SK-N-SH treated with all-trans-retinoic acid at 6 μM for 48 hours (cell line): ENCODE measurements around the gene PDE6B.

Source experiments
- ATAC-seq: fragments of 200-7000 bp; cut with Tn5 transposase; 3 replicates; pipeline ENCODE4 v1.9.1; 2020; ENCODE audit warnings: mild to moderate bottlenecking, moderate library complexity
- ARNTL ChIP-seq: fragments of 450-650 bp; formaldehyde crosslinking; IDR thresholded peaks from 2 replicates; pipeline ENCODE4 v1.5.0; 2020; ENCODE audit warnings: low read depth, mild to moderate bottlenecking, moderate library complexity, borderline replicate concordance
- CSDC2 ChIP-seq: fragments of 250-450 bp; sonication (Bioruptor Pico); IDR thresholded peaks from 2 replicates; pipeline ENCODE4 v1.5.0; 2020; ENCODE audit warnings: mild to moderate bottlenecking, moderate library complexity
- ESRRG ChIP-seq: fragments of 250-450 bp; sonication (Bioruptor Pico); IDR thresholded peaks from 2 replicates; pipeline ENCODE4 v1.6.1; 2021; ENCODE audit warnings: mild to moderate bottlenecking
- GLIS3 ChIP-seq: fragments of 250-450 bp; sonication (Bioruptor Pico); IDR thresholded peaks from 2 replicates; pipeline ENCODE4 v1.5.0; 2020; ENCODE audit warnings: mild to moderate bottlenecking, moderate library complexity
- ISL1 ChIP-seq: fragments of 250-450 bp; sonication (Bioruptor Pico); IDR thresholded peaks from 2 replicates; pipeline ENCODE4 v2.1.2; 2022; ENCODE audit warnings: mild to moderate bottlenecking, moderate library complexity
- OSR1 ChIP-seq: fragments of 250-450 bp; sonication (Bioruptor Pico); IDR thresholded peaks from 2 replicates; pipeline ENCODE4 v1.8.0; 2022; ENCODE audit warnings: moderate library complexity, mild to moderate bottlenecking, inconsistent platforms
- POU6F1 ChIP-seq: fragments of 250-450 bp; sonication (Bioruptor Pico); IDR thresholded peaks from 2 replicates; pipeline ENCODE4 v1.8.0; 2021; ENCODE audit warnings: low read depth, mild to moderate bottlenecking, moderate library complexity, borderline replicate concordance
- PPARA ChIP-seq: fragments of 250-450 bp; sonication (Bioruptor Pico); IDR thresholded peaks from 2 replicates; pipeline ENCODE4 v1.5.0; 2020; ENCODE audit warnings: mild to moderate bottlenecking, borderline replicate concordance
- RARB ChIP-seq: fragments of 250-450 bp; sonication (Bioruptor Pico); IDR thresholded peaks from 2 replicates; pipeline ENCODE4 v1.8.0; 2021; ENCODE audit warnings: mild to moderate bottlenecking, moderate library complexity
- SNAI2 ChIP-seq: fragments of 250-450 bp; sonication (Bioruptor Pico); IDR thresholded peaks from 2 replicates; pipeline ENCODE4 v1.5.0; 2020; ENCODE audit warnings: mild to moderate bottlenecking, moderate library complexity
- TCF4 ChIP-seq: fragments of 250-450 bp; sonication (Bioruptor Pico); IDR thresholded peaks from 2 replicates; pipeline ENCODE4 v1.8.0; 2021; ENCODE audit warnings: mild to moderate bottlenecking, moderate library complexity, borderline replicate concordance
- TOX ChIP-seq: fragments of 250-450 bp; sonication (Bioruptor Pico); IDR thresholded peaks from 2 replicates; pipeline ENCODE4 v1.8.0; 2021; ENCODE audit warnings: mild to moderate bottlenecking, moderate library complexity, borderline replicate concordance
- ZC3H10 ChIP-seq: fragments of 250-450 bp; sonication (Bioruptor Pico); IDR thresholded peaks from 2 replicates; pipeline ENCODE4 v1.5.1; 2021; ENCODE audit warnings: mild to moderate bottlenecking, moderate library complexity
- ZFP30 ChIP-seq: fragments of 450-650 bp; formaldehyde crosslinking; IDR thresholded peaks from 2 replicates; pipeline ENCODE4 v1.5.0; 2022; ENCODE audit warnings: mild to moderate bottlenecking, moderate library complexity
- ZNF565 ChIP-seq: fragments of 450-650 bp; formaldehyde crosslinking; conservative IDR thresholded peaks from 2 replicates; pipeline ENCODE4 v1.5.0; 2020; ENCODE audit warnings: low read depth, mild to moderate bottlenecking, moderate library complexity
- ZNF70 ChIP-seq: fragments of 450-650 bp; formaldehyde crosslinking; IDR thresholded peaks from 2 replicates; pipeline ENCODE4 v1.5.0; 2020; ENCODE audit warnings: mild to moderate bottlenecking, moderate library complexity
- ZNF8 ChIP-seq: fragments of 450-650 bp; formaldehyde crosslinking; IDR thresholded peaks from 2 replicates; pipeline ENCODE4 v1.5.0; 2020; ENCODE audit warnings: mild to moderate bottlenecking, moderate library complexity
- TF ChIP-seq, protein P1 (sequence below): fragments of 250-450 bp; sonication (Bioruptor Pico); IDR thresholded peaks from 2 replicates; pipeline ENCODE4 v1.5.0; 2020; ENCODE audit warnings: mild to moderate bottlenecking, moderate library complexity
- TF ChIP-seq, protein P2 (sequence below): fragments of 250-450 bp; sonication (Bioruptor Pico); IDR thresholded peaks from 2 replicates; pipeline ENCODE4 v1.8.0; 2020; ENCODE audit warnings: mild to moderate bottlenecking, moderate library complexity, borderline replicate concordance
- TF ChIP-seq, protein P3 (sequence below): fragments of 250-450 bp; sonication (Bioruptor Pico); IDR thresholded peaks from 2 replicates; pipeline ENCODE4 v1.5.1; 2021; ENCODE audit warnings: mild to moderate bottlenecking, moderate library complexity

Gene PDE6B

GRCh38 chr4:612052-612748 lies 13.2 kb upstream of the PDE6B start:
- no peak for ATAC-seq
- TF ChIP-seq POU6F1 (CRISPR knock-in tag): no peak
- TF ChIP-seq ARNTL (CRISPR knock-in tag): no peak
- no peak for TF ChIP-seq TOX (CRISPR knock-in tag)
- TF ChIP-seq ISL1 (CRISPR knock-in tag): no peak
- TF ChIP-seq ZFP30 (CRISPR knock-in tag): no peak

DNA sequence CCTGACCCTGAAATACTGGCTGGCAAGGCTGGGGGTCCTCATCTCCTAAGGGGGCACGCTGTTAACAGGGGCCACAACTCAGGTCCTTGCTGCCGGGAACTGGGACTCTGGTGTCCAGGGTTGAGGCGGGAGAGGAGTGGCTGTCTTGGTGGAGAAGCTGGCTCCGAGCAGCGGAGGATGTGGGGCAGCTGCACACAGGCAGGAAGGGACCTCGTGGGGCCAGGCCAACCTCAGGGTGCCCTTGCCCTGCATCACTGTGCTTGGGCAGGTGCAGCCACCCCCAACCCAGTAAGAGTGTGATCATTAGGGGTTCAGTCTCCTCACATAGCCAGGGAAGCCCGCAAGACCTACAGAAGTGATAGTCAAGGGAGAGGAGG lies 12.6 kb upstream of the PDE6B start:
- no peak for TF ChIP-seq PPARA (CRISPR knock-in tag)
- ATAC-seq: no peak

DNA sequence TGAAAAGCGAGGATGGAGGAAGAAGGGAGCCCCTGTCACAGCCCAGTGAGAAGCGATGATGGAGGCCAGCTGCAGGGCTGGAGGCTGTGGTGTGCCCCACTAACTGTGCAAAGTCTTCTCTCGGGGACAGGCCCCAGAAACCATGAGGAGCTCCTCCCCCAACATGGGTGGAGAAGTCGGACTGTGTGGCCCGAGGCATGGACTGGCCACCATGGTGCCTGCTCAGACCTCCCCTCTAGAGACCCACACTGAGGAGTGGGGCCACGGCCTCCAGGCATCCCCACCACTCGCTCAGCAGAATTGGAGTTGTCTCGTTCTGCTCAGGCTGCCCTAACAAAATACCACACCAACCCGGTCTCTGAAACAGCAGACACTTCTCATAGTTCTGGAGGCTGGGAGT lies 12.2 kb upstream of the PDE6B start:
- TF ChIP-seq ZNF565 (CRISPR knock-in tag): no peak
- no peak for ATAC-seq

GRCh38 chr4:616091-616490 lies 9.3 kb upstream of the PDE6B start:
- TF ChIP-seq ZFP30 (CRISPR knock-in tag): no peak
- TF ChIP-seq PPARA (CRISPR knock-in tag): no peak
- ATAC-seq: no peak

- no peak for TF ChIP-seq SNAI2 (CRISPR knock-in tag)
- no peak for TF ChIP-seq ZNF8 (CRISPR knock-in tag)
- TF ChIP-seq ZNF70 (CRISPR knock-in tag): no peak
- no peak for TF ChIP-seq GLIS3
- no peak for TF ChIP-seq ZNF565 (CRISPR knock-in tag)
- no peak for ATAC-seq
These were observed 8.3 kb upstream of the PDE6B start for GRCh38 chr4:616911-617643.

DNA sequence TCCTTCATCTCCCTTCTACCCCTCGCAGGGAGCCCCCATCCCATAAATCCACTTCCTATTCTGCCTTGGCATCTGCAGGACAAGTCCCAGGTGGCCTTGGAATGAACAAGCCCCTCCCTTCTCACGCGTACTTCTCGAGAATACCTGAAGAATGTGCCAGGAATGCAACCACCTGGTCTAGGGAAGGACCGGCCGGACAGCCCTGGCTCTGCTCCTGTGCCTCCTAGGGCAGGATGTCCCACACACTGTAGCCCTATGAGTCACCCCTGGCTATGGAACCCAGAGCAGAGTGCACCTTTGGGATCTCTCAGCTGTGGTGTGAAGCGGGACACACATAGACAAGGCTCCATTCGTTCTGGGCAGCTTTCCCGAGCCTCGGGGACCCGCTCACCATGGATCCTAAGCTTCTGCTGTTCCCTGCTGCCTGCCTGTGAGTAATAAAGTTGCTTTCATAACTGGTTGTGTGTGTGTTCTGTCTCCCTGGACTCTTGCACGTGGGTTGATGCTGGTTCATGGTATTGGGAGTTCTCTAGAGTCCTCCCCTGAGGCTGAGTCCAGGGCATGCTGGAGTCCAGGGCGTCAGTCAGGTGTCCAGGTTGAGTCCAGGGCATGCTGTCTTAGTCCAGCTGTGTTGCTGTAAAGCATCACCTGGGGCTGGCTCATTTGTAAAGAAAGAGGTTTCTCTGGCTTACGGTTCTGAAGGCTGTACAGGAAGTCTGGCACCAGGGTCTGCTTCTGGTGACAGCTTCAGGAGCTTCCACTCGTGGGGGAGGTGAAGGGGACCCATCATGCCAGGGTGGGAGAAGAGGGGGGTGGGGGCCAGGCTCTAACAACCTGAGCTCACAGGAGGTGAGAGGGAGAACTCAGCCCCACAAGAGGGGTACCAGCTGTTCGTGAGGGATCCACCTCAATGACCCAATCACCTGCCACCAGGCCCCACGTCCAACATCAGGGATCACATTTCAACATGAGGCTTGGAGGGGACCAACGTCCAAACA lies 7.4 kb upstream of the PDE6B start:
- ATAC-seq: no peak
- no peak for TF ChIP-seq GLIS3
- TF ChIP-seq ARNTL (CRISPR knock-in tag): no peak
- no peak for TF ChIP-seq ESRRG (CRISPR knock-in tag)
- TF ChIP-seq SNAI2 (CRISPR knock-in tag): no peak
- TF ChIP-seq ZC3H10: no peak
- no peak for TF ChIP-seq TCF4 (CRISPR knock-in tag)
- TF ChIP-seq, protein P1, sequence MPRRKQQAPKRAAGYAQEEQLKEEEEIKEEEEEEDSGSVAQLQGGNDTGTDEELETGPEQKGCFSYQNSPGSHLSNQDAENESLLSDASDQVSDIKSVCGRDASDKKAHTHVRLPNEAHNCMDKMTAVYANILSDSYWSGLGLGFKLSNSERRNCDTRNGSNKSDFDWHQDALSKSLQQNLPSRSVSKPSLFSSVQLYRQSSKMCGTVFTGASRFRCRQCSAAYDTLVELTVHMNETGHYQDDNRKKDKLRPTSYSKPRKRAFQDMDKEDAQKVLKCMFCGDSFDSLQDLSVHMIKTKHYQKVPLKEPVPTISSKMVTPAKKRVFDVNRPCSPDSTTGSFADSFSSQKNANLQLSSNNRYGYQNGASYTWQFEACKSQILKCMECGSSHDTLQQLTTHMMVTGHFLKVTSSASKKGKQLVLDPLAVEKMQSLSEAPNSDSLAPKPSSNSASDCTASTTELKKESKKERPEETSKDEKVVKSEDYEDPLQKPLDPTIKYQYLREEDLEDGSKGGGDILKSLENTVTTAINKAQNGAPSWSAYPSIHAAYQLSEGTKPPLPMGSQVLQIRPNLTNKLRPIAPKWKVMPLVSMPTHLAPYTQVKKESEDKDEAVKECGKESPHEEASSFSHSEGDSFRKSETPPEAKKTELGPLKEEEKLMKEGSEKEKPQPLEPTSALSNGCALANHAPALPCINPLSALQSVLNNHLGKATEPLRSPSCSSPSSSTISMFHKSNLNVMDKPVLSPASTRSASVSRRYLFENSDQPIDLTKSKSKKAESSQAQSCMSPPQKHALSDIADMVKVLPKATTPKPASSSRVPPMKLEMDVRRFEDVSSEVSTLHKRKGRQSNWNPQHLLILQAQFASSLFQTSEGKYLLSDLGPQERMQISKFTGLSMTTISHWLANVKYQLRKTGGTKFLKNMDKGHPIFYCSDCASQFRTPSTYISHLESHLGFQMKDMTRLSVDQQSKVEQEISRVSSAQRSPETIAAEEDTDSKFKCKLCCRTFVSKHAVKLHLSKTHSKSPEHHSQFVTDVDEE (CRISPR knock-in tag): no peak
- no peak for TF ChIP-seq RARB (CRISPR knock-in tag)
- no peak for TF ChIP-seq PPARA (CRISPR knock-in tag)
- TF ChIP-seq ZNF565 (CRISPR knock-in tag): no peak
- TF ChIP-seq, protein P2, sequence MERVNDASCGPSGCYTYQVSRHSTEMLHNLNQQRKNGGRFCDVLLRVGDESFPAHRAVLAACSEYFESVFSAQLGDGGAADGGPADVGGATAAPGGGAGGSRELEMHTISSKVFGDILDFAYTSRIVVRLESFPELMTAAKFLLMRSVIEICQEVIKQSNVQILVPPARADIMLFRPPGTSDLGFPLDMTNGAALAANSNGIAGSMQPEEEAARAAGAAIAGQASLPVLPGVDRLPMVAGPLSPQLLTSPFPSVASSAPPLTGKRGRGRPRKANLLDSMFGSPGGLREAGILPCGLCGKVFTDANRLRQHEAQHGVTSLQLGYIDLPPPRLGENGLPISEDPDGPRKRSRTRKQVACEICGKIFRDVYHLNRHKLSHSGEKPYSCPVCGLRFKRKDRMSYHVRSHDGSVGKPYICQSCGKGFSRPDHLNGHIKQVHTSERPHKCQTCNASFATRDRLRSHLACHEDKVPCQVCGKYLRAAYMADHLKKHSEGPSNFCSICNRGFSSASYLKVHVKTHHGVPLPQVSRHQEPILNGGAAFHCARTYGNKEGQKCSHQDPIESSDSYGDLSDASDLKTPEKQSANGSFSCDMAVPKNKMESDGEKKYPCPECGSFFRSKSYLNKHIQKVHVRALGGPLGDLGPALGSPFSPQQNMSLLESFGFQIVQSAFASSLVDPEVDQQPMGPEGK: no peak
- TF ChIP-seq ISL1 (CRISPR knock-in tag): no peak
- TF ChIP-seq, protein P3, sequence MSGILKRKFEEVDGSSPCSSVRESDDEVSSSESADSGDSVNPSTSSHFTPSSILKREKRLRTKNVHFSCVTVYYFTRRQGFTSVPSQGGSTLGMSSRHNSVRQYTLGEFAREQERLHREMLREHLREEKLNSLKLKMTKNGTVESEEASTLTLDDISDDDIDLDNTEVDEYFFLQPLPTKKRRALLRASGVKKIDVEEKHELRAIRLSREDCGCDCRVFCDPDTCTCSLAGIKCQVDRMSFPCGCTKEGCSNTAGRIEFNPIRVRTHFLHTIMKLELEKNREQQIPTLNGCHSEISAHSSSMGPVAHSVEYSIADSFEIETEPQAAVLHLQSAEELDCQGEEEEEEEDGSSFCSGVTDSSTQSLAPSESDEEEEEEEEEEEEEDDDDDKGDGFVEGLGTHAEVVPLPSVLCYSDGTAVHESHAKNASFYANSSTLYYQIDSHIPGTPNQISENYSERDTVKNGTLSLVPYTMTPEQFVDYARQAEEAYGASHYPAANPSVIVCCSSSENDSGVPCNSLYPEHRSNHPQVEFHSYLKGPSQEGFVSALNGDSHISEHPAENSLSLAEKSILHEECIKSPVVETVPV (CRISPR knock-in tag): no peak
- TF ChIP-seq POU6F1 (CRISPR knock-in tag): no peak
- TF ChIP-seq OSR1 (CRISPR knock-in tag): no peak
- no peak for TF ChIP-seq CSDC2
- TF ChIP-seq TOX (CRISPR knock-in tag): no peak
